H1 (cell line): ENCODE measurements around the gene GRM1. TPM values are rescaled to one million over a fixed set of nuclear protein-coding genes. Genes with fewer than 3 reads are reported as not detected.

ENCODE experiments used
- KDM5A ChIP-seq: fragments of 200-600 bp; IDR thresholded peaks from 2 replicates; pipeline ENCODE4 v1.7.1; 2012; ENCODE audit warnings: mild to moderate bottlenecking, low read length, inconsistent platforms, mixed read lengths
- MAFK ChIP-seq: IDR thresholded peaks from 2 replicates; pipeline ENCODE4 v1.6.1; 2012; ENCODE audit warnings: low read depth, mild to moderate bottlenecking, improper control_type of control experiment, low read length
- POLR2A ChIP-seq, 2 experiments: IDR thresholded peaks; 1 replicate in 1 of 2; 2 replicates in 1 of 2; pipeline ENCODE4 v1.6.1; 2011; ENCODE audit warnings: low read depth in 2 of 2, low read length in 2 of 2, mild to moderate bottlenecking in 2 of 2; ENCODE audit errors: control extremely low read depth in 1 of 2
- SIN3A ChIP-seq, 2 experiments: IDR thresholded peaks in 1 of 2; conservative IDR thresholded peaks in 1 of 2; 2 replicates each; pipeline ENCODE4 v1.6.1; 2011 to 2012; ENCODE audit warnings: low read length in 2 of 2, improper control_type of control experiment in 1 of 2, low read depth in 1 of 2, mild to moderate bottlenecking in 1 of 2
- TEAD4 ChIP-seq: IDR thresholded peaks from 2 replicates; pipeline ENCODE4 v1.6.1; 2012; ENCODE audit warnings: low read depth, low read length, inconsistent platforms, mixed read lengths
- YY1 ChIP-seq: IDR thresholded peaks from 2 replicates; pipeline ENCODE4 v1.6.1; 2011; ENCODE audit warnings: low read depth, mild to moderate bottlenecking, low read length
- polyA plus RNA-seq, 7 experiments: library from polyadenylated mRNA; depleted of rRNA in 3 of 7; stranded (reverse) in 5 of 7; unstranded in 2 of 7; fragments of >200 nt in 5 of 7; fragments of 200-250 nt in 2 of 7; gene quantifications; 1 replicate in 5 of 7; 2 replicates in 1 of 7; 4 replicates in 1 of 7; pipeline versions ENCODE4 v1.2.1 to v1.2.3, GENCODE V29; 2011 to 2013; ENCODE audit warnings: missing spikeins in 2 of 7, mixed read lengths in 2 of 7
- total RNA-seq: library from RNA; stranded (reverse); fragmentation: NEBNext Ultra II Directional; extraction: Animal tissue kit (Norgen Biotek cat#: 25700); gene quantifications from 2 replicates; pipeline ENCODE4 v1.2.1, GENCODE V29; 2021

GRM1 gene
- total and polyA plus RNA-seq, 2 of the 8 experiments (the other 6 are each of a cell fraction or from before 2014, with no cell fraction given): 0.15 to 1.3 TPM

GRCh38 chr6:146095481-146095880 lies 66.6 kb downstream of the GRM1 start (continued):
- TF ChIP-seq YY1 (no peak), KDM5A (no peak), MAFK (no peak), TEAD4 (no peak), SIN3A (conservative IDR thresholded peaks at IDR 0.05 in 1 of 2, IDR thresholded peaks at IDR 0.05 in 1 of 2; ENCODE audit: low read depth in 1 of 2, low read length in 2 of 2) (no peak), POLR2A (IDR thresholded peaks at IDR 0.05; ENCODE audit: control extremely low read depth in 1 of 2, low read depth in 2 of 2, low read length in 2 of 2) (no peak)
